Lung (tissue), 12 donors: ENCODE measurements around the gene ACADSB. TPM values are rescaled to one million over a fixed set of nuclear protein-coding genes. Genes with fewer than 3 reads are reported as not detected.

Experiments used
- ATAC-seq: fragments of 200-7000 bp; cut with Tn5 transposase; one replicate; pipeline ENCODE4 v1.9.1; 2020; ENCODE audit warnings: moderate number of reproducible peaks; ENCODE audit not compliant: insufficient read depth, low FRiP score
- DNase-seq, 3 donors: peaks; one replicate each; pipeline ENCODE4 v3.0.0-alpha.2; 2013 to 2017
- H3K27ac ChIP-seq, 2 donors: one replicate each; pipeline ENCODE4 v1.5.1; 2013; ENCODE audit warnings: mild to moderate bottlenecking in 2 of 2, moderate library complexity in 2 of 2, control low read depth in 1 of 2, inconsistent platforms in 1 of 2, low read depth in 1 of 2, low read length in 1 of 2
- H3K27me3 ChIP-seq, 3 donors: one replicate each; pipeline ENCODE4 v1.5.1; 2013; ENCODE audit warnings: low read length in 2 of 3; ENCODE audit not compliant: control insufficient read depth in 3 of 3, insufficient read depth in 3 of 3
- H3K36me3 ChIP-seq, 4 donors: one replicate each; pipeline ENCODE4 v1.5.1; 2013; ENCODE audit warnings: low read length in 4 of 4, mild to moderate bottlenecking in 1 of 4, moderate library complexity in 1 of 4; ENCODE audit not compliant: control insufficient read depth in 4 of 4, insufficient read depth in 4 of 4
- H3K4me1 ChIP-seq, 5 donors: one replicate each; pipeline ENCODE4 v1.5.1; 2013; ENCODE audit warnings: low read length in 5 of 5, mild to moderate bottlenecking in 2 of 5, moderate library complexity in 1 of 5; ENCODE audit not compliant: control insufficient read depth in 5 of 5, insufficient read depth in 5 of 5
- H3K4me3 ChIP-seq: one replicate; pipeline ENCODE4 v1.5.1; 2013; ENCODE audit warnings: mild to moderate bottlenecking, control low read depth, moderate library complexity
- H3K9ac ChIP-seq, 2 donors: one replicate each; pipeline ENCODE4 v1.5.1; 2013; ENCODE audit warnings: low read length in 2 of 2, control low read depth in 1 of 2; ENCODE audit not compliant: insufficient read depth in 1 of 2
- H3K9me3 ChIP-seq, 4 donors: one replicate each; pipeline ENCODE4 v1.5.1; 2013; ENCODE audit warnings: low read length in 3 of 4, mild to moderate bottlenecking in 1 of 4, moderate library complexity in 1 of 4; ENCODE audit not compliant: control insufficient read depth in 4 of 4, insufficient read depth in 3 of 4
- WGBS, 2 donors: extraction: QIAGEN DNeasy Blood & Tissue Kit; methylation state at CpG; one replicate each; pipeline ENCODE4 v1.1.7; 2013; 5-methylcytosine and 5-hydroxymethylcytosine counted together
- polyA plus RNA-seq, 2 donors: library from polyadenylated mRNA; stranded (reverse); fragments of 200-250 nt; gene quantifications; one replicate each; pipeline ENCODE4 v1.2.1, GENCODE V29; 2013
- total RNA-seq, 2 donors: library from RNA; depleted of rRNA in 1 of 2; stranded (reverse); fragments of >200 nt in 1 of 2; gene quantifications; one replicate each; pipeline ENCODE4 v1.2.1, GENCODE V29; 2014 to 2021
- TF ChIP-seq, protein P1 (sequence below): IDR thresholded peaks from 2 replicates; pipeline ENCODE4 v1.5.1; 2012; ENCODE audit warnings: mild to moderate bottlenecking; ENCODE audit errors: control extremely low read depth, extremely low read depth
- donor health status: control.
- donor health status: control.
- donor health status: Bipolar disorder and iron deficiency.
- donor health status: healthy.
- donor health status: DM: yes; HTN: yes; CAD: no.

The ACADSB gene
- total and polyA plus RNA-seq, 4 donors, result 8.2 to 36.2 (median 14.9) TPM

DNA sequence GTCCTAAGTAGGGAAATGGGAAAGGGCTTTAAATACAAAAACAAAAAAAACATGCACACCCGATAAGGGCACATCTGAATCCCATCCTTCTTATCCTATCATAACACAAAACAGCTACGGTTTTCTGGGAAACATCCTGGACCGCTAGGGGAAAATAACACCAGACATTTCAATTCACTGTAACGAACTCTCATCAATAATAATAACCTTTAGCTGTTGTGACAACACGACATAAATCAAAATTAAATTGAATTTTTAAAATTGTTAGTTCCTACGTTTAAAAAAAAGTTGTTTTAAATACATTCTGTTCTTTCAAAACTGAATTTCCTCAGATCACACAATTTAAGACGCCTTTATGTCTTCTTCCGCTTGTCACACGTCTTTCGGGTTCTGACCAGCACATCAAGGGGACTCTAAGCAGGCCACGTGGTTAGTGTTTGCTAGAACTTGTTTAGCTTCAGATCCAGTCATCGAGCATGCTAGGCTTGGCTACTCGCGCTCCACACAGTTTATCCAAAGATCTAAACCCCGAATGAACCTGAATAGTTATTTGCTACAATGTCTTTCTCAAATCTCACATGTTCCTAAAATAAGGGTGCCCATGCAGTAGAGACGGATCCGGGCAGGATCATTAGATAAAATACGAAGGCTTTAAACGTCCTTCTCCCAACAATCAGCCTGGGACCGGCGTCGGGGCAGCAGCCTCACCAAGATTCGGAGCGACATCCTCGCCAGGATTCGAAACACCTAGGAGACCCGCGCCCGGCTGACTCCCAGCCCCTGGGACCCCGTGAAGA is 1.1 kb upstream of the ACADSB start:
- TF ChIP-seq, protein P1, sequence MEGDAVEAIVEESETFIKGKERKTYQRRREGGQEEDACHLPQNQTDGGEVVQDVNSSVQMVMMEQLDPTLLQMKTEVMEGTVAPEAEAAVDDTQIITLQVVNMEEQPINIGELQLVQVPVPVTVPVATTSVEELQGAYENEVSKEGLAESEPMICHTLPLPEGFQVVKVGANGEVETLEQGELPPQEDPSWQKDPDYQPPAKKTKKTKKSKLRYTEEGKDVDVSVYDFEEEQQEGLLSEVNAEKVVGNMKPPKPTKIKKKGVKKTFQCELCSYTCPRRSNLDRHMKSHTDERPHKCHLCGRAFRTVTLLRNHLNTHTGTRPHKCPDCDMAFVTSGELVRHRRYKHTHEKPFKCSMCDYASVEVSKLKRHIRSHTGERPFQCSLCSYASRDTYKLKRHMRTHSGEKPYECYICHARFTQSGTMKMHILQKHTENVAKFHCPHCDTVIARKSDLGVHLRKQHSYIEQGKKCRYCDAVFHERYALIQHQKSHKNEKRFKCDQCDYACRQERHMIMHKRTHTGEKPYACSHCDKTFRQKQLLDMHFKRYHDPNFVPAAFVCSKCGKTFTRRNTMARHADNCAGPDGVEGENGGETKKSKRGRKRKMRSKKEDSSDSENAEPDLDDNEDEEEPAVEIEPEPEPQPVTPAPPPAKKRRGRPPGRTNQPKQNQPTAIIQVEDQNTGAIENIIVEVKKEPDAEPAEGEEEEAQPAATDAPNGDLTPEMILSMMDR, result no peak
- ATAC-seq (peak; percentile 42), DNase-seq (peak; percentile 48 to 72 (median 67))
- H3K4me1 ChIP-seq, result peaks cover 0 to 18% (median 10%) of the 10 kb centered on the region in 5 donors
- peak overlapping the region; percentile 87 for H3K4me3 ChIP-seq
- no peaks in the 10 kb centered on the region for H3K36me3 ChIP-seq
- H3K9ac ChIP-seq, result peak overlapping the region; percentile 77 to 80
- WGBS, 2 donors, result 3 to 6% methylated on average over 30 of the region's 30 CpGs
- H3K27me3 ChIP-seq, result no peaks in the 10 kb centered on the region
- peak overlapping the region; percentile 81 to 85 for H3K27ac ChIP-seq
- no peaks in the 10 kb centered on the region for H3K9me3 ChIP-seq

DNA sequence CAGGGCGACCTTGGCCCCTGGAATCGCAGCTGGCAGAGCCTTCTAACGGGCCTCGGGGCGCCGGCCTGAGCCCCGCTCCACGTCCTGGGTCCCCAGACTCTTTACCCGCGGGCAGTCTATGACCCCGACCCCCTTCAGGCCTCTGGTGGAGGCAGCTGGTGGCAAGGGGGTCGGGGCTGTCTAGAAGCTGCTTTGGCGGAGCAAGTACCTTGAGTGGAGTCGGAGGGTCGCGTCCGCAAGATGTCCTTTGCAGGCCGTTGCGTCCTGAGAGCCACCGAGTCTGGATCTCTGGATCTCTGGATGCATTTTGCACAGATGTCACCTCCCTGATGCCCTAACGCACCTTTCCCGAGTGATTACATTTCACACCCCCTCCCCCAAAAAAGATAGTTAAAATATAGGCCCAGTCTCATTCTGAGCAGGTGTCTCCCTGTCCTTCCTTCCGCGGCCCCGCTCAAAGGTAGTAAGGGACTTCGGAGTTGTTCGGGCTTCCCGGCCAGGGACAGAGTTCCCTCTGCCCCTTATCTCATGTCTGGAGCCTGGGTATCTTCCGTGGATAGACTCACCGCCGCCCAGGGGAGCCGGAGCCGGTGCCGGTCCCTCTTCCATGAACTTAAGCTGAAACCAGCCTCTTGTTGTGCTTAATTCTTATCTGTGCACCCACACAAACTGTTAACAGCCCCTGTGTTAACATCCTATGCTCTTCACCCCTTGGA is 457 bp downstream of the ACADSB start:
- Histone ChIP-seq H3K4me3 (peak overlapping the region; percentile 84), H3K9me3 (no peaks in the 10 kb centered on the region), H3K9ac (peak overlapping the region; percentile 44 to 56), H3K27me3 (no peaks in the 10 kb centered on the region), H3K27ac (peak overlapping the region; percentile 73 to 81), H3K4me1 (peaks cover 0 to 17% (median 10%) of the 10 kb centered on the region in 5 donors), H3K36me3 (no peaks in the 10 kb centered on the region)
- WGBS, 2 donors, result 0 to 1% methylated on average over 32 to 34 of the region's 34 CpGs
- TF ChIP-seq, protein P1, result no peak
- ATAC-seq (no peak), DNase-seq (peak; percentile 4 to 15 (median 9))

DNA sequence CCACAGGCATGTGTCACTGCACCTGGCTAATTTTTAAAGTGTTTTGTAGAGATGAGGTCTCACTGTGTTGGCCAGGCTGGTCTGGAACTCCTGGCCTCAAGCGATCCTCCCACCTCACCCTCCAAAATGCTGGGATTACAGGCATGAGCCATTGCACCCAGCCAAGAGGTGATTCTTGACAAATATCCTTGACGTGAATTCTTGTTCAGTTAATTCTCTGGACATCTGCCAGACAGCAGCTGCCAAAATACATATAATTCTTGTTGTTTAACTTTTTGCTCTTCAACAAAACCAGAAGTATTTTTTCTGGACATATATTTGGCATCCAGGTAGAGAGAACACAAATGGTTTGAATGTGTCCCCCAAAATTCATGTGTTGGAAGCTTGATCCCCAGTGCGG is 3.2 kb downstream of the ACADSB start:
- Histone ChIP-seq H3K4me3 (no peak overlapping the region), H3K9me3 (no peaks in the 10 kb centered on the region), H3K4me1 (peaks cover 0 to 15% (median 8%) of the 10 kb centered on the region in 5 donors), H3K9ac (no peak overlapping the region), H3K36me3 (no peaks in the 10 kb centered on the region), H3K27me3 (no peaks in the 10 kb centered on the region), H3K27ac (no peak overlapping the region)
- ATAC-seq, result no peak
- 73 to 93% methylated on average over 3 of the region's 3 CpGs for WGBS, 2 donors
- TF ChIP-seq, protein P1, result no peak
- DNase-seq, result peak in 1 of 3 donors; percentile 29
